HEK293 (cell line): ENCODE data around the gene SLC39A11.

Experiments
- ZNF138 ChIP-seq: fragments of 450-650 bp; formaldehyde crosslinking; IDR thresholded peaks from 2 replicates; pipeline ENCODE4 v1.5.1; 2016; ENCODE audit warnings: missing biosample characterization, missing genetic modification characterization, borderline replicate concordance
- TF ChIP-seq, protein P1 (sequence below): fragments of 450-650 bp; formaldehyde crosslinking; IDR thresholded peaks from 2 replicates; pipeline ENCODE4 v1.5.1; 2016; ENCODE audit warnings: missing biosample characterization, missing genetic modification characterization

DNA sequence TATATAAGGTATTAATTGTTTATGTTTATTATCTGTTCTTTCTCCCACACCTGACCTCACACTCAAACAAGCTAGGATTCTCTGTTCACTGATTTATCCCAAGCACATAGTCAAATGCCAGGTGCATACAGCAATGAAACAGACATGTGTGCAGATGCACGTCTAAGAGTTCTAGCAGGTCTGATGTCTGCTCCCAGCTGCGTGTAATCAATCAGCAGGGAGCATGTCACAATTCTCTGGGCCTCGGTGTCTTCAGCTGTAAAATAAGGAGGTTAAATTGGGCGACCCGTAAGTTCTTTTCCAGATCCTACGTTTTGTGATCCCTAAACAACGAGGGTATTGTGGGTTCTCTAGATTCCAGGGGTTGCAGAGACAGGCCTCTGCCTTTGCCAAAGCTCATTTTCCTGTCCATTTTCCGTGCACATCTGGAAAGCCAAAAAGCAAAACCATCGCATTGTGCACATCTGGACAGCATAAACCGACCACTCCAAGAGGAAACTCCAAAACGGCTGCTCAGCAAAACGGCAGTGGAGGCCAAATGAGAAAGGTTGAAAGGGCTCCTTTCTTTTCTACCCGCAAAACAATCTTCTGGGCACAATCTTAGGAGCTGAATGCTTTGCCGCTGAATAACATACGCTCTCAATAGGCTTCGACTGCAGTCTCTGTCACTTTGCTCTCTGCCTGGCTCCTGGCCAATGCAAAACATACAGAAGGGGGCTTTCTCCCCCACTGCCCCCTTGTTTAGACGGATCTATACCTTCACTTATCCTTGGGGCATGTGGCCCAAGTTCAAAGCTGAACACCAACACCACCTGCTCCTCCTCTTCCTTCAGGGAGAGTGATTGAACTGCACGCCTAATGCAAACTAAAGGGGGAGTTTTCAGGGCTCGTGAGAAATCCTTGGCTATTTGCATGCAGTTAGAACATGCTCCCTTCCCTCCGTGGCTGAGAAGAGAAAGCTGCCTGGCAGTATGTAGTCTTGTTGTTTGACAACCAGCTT is 426.3 kb downstream of the SLC39A11 start:
- TF ChIP-seq, protein P1, sequence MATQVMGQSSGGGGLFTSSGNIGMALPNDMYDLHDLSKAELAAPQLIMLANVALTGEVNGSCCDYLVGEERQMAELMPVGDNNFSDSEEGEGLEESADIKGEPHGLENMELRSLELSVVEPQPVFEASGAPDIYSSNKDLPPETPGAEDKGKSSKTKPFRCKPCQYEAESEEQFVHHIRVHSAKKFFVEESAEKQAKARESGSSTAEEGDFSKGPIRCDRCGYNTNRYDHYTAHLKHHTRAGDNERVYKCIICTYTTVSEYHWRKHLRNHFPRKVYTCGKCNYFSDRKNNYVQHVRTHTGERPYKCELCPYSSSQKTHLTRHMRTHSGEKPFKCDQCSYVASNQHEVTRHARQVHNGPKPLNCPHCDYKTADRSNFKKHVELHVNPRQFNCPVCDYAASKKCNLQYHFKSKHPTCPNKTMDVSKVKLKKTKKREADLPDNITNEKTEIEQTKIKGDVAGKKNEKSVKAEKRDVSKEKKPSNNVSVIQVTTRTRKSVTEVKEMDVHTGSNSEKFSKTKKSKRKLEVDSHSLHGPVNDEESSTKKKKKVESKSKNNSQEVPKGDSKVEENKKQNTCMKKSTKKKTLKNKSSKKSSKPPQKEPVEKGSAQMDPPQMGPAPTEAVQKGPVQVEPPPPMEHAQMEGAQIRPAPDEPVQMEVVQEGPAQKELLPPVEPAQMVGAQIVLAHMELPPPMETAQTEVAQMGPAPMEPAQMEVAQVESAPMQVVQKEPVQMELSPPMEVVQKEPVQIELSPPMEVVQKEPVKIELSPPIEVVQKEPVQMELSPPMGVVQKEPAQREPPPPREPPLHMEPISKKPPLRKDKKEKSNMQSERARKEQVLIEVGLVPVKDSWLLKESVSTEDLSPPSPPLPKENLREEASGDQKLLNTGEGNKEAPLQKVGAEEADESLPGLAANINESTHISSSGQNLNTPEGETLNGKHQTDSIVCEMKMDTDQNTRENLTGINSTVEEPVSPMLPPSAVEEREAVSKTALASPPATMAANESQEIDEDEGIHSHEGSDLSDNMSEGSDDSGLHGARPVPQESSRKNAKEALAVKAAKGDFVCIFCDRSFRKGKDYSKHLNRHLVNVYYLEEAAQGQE (tag by site-specific recombination): no peak
- no peak for TF ChIP-seq ZNF138 (tag by site-specific recombination)
